Nephron (organoid): ENCODE data around the gene JPH2.
A peak's percentile ranks its signal among the peaks of the same experiment; 100 is the strongest.

ENCODE experiments used
- H3K27ac Mint-ChIP-seq, 3 experiments: 2 replicates each; pipeline ENCODE4 v1.8.0; 2020; ENCODE audit warnings: mixed read lengths in 3 of 3, mild to moderate bottlenecking in 2 of 3, moderate library complexity in 1 of 3
- H3K27me3 Mint-ChIP-seq: 2 replicates; pipeline ENCODE4 v1.8.0; 2021; ENCODE audit warnings: low read depth, mild to moderate bottlenecking, moderate library complexity, mixed read lengths
- H3K36me3 Mint-ChIP-seq: 2 replicates; pipeline ENCODE4 v1.8.0; 2020; ENCODE audit warnings: low read depth, mixed read lengths
- H3K4me1 Mint-ChIP-seq: 2 replicates; pipeline ENCODE4 v1.8.0; 2020; ENCODE audit warnings: mixed read lengths
- H3K4me3 Mint-ChIP-seq, 3 experiments: 2 replicates each; pipeline ENCODE4 v1.8.0; 2020; ENCODE audit warnings: mild to moderate bottlenecking in 3 of 3, mixed read lengths in 3 of 3, moderate library complexity in 2 of 3
- H3K9me3 Mint-ChIP-seq: 2 replicates; pipeline ENCODE4 v1.8.0; 2020; ENCODE audit warnings: mixed read lengths
- CTCF ChIP-seq, 3 experiments: fragments of 200-600 bp; sonication (generic); IDR thresholded peaks; one replicate each; pipeline ENCODE4 v1.5.0; 2021; ENCODE audit warnings: antibody characterized with exemption in 3 of 3; ENCODE audit not compliant: unreplicated experiment in 3 of 3

The JPH2 gene

GRCh38 chr20:44217342-44218092 is 30.5 kb upstream of the JPH2 start:
- H3K4me1 Mint-ChIP-seq, result peaks cover 13% of the 10 kb centered on the region
- H3K36me3 Mint-ChIP-seq, result peaks cover 4% of the 10 kb centered on the region
- H3K9me3 Mint-ChIP-seq, result no peaks in the 10 kb centered on the region
- peak; percentile 71 to 81 (median 74) for TF ChIP-seq CTCF (IDR thresholded peaks at IDR 0.05; ENCODE audit: unreplicated experiment in 3 of 3)
- peak overlapping the region; percentile 2 to 43 (median 14) for H3K27ac Mint-ChIP-seq
- peak overlapping the region in 1 of 3 experiments; percentile 26 for H3K4me3 Mint-ChIP-seq
- no peaks in the 10 kb centered on the region for H3K27me3 Mint-ChIP-seq

- Mint-ChIP-seq H3K4me3 (peak overlapping the region in 1 of 3 experiments; percentile 24), H3K27ac (peak overlapping the region in 1 of 3 experiments; percentile 2), H3K9me3 (no peaks in the 10 kb centered on the region), H3K27me3 (no peaks in the 10 kb centered on the region), H3K4me1 (peaks cover 28% of the 10 kb centered on the region), H3K36me3 (peaks cover 4% of the 10 kb centered on the region)
- peak; percentile 81 to 91 (median 89) for TF ChIP-seq CTCF (IDR thresholded peaks at IDR 0.05; ENCODE audit: unreplicated experiment in 3 of 3)
Observed at GRCh38 chr20:44215125-44215524, 28.1 kb upstream of the JPH2 start.

GRCh38 chr20:44212792-44213191 is 25.8 kb upstream of the JPH2 start:
- Mint-ChIP-seq H3K36me3 (peaks cover 4% of the 10 kb centered on the region), H3K27me3 (no peaks in the 10 kb centered on the region)

GRCh38 chr20:44211177-44212039 is 24.4 kb upstream of the JPH2 start:
- no peaks in the 10 kb centered on the region for H3K27me3 Mint-ChIP-seq
- peaks cover 6% of the 10 kb centered on the region for H3K36me3 Mint-ChIP-seq
- peaks cover 50% of the 10 kb centered on the region for H3K4me1 Mint-ChIP-seq
- peak overlapping the region; percentile 92 to 100 (median 95) for H3K4me3 Mint-ChIP-seq
- no peaks in the 10 kb centered on the region for H3K9me3 Mint-ChIP-seq
- no peak for TF ChIP-seq CTCF (IDR thresholded peaks at IDR 0.05; ENCODE audit: unreplicated experiment in 3 of 3)
- peak overlapping the region; percentile 90 to 99 (median 95) for H3K27ac Mint-ChIP-seq

More at GRCh38 chr20:44212792-44213191, 25.8 kb upstream of the JPH2 start:
- Mint-ChIP-seq H3K4me3 (peak overlapping the region in 2 of 3 experiments; percentile 16 to 100), H3K4me1 (peaks cover 46% of the 10 kb centered on the region), H3K9me3 (no peaks in the 10 kb centered on the region), H3K27ac (no peak overlapping the region)
- no peak for TF ChIP-seq CTCF (IDR thresholded peaks at IDR 0.05; ENCODE audit: unreplicated experiment in 3 of 3)

GRCh38 chr20:44210406-44211176 is 23.6 kb upstream of the JPH2 start, which contains the start of gene OSER1:
TSS of gene OSER1 (minus strand) at chr20:44210771. CDS start at chr20:44206957, 3,814 bp downstream.
- H3K4me3 Mint-ChIP-seq, result peak within 1 kb of the TSS; percentile 92 to 100 (median 95)
- TF ChIP-seq CTCF (IDR thresholded peaks at IDR 0.05; ENCODE audit: unreplicated experiment in 3 of 3), result no peak
- peaks cover 52% of the 10 kb centered on the region for H3K4me1 Mint-ChIP-seq
- H3K27ac Mint-ChIP-seq, result peak within 1 kb of the TSS; percentile 90 to 99 (median 97)
- no peaks in the 10 kb centered on the region for H3K9me3 Mint-ChIP-seq
- peaks cover 11% of the 10 kb centered on the region for H3K36me3 Mint-ChIP-seq
- H3K27me3 Mint-ChIP-seq, result no peaks in the 10 kb centered on the region
